ENCODE data around the gene HES4. TPM values are rescaled to one million over a fixed set of nuclear protein-coding genes. Genes with fewer than 3 reads are reported as not detected.

HES4 gene
- total and polyA plus RNA-seq, 2 of the 13 experiments (the other 11 are each of a cell fraction or from before 2014, with no cell fraction given), result 8.8 to 10.6 TPM

DNA sequence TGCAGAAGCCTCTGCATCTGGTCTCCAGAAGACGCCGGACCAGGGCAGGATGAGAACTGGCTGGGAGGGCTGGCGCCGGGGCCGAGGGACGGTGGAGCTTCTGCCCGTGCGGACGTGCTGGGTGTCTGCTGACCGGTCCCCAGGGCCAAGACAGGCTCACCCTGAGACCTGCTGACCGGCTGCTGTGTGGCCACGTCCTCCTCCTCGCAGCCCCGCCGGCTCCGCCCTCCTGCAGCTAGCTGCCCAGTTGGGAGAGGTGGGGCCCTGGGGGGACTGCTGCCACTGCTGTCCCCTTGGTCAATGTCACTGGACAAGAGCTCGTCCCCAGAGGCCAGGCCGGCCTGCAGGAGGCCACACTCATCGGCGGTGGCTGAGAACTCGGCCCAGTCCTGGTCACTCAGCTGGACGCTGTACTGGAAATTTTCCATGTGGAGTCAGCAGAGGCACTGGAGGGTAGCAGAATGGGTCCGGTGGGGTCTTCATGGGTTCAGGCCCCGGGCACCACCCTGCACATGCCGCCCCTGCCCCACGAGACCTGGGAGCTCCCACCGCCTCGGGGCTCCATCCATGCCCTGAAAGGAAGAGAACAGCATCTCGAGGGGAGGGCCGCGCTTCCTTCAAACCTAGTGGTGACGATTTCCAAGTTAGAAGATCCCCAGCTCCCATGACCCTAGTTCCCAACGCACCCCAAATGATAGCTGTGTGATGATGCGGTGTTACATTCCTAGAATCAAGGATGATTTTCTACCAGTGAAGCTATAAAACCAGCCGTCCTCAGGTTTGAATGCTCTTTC, 19.1 kb downstream of the HES4 start (continued):
- TF ChIP-seq ZBTB10 (CRISPR knock-in tag; IDR thresholded peaks at IDR 0.05; ENCODE audit: borderline replicate concordance), result no peak
- TF ChIP-seq ZNF563 (CRISPR knock-in tag; IDR thresholded peaks at IDR 0.05), result no peak; the same call in 1 of the 2 replicates
- TF ChIP-seq RBFOX2 (IDR thresholded peaks at IDR 0.05; ENCODE audit: low read depth, low read length), result no peak
- TF ChIP-seq, protein P1, sequence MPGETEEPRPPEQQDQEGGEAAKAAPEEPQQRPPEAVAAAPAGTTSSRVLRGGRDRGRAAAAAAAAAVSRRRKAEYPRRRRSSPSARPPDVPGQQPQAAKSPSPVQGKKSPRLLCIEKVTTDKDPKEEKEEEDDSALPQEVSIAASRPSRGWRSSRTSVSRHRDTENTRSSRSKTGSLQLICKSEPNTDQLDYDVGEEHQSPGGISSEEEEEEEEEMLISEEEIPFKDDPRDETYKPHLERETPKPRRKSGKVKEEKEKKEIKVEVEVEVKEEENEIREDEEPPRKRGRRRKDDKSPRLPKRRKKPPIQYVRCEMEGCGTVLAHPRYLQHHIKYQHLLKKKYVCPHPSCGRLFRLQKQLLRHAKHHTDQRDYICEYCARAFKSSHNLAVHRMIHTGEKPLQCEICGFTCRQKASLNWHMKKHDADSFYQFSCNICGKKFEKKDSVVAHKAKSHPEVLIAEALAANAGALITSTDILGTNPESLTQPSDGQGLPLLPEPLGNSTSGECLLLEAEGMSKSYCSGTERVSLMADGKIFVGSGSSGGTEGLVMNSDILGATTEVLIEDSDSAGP (CRISPR knock-in tag; IDR thresholded peaks at IDR 0.05; ENCODE audit: borderline replicate concordance), result 0 out of 2 replicates have a peak, but pooled peaks have one; percentile 42
- no peak for TF ChIP-seq ZNF142 (CRISPR knock-in tag; IDR thresholded peaks at IDR 0.05)
- TF ChIP-seq ARID5B (CRISPR knock-in tag; IDR thresholded peaks at IDR 0.05), result 0 out of 2 replicates have a peak, but pooled peaks have one; percentile 20
- peak; percentile 82 for TF ChIP-seq ZNF687 (CRISPR knock-in tag; IDR thresholded peaks at IDR 0.05)

Data from HepG2 (cell line).